ENCODE measurements around the gene ABCA10.

Gene ABCA10

DNA sequence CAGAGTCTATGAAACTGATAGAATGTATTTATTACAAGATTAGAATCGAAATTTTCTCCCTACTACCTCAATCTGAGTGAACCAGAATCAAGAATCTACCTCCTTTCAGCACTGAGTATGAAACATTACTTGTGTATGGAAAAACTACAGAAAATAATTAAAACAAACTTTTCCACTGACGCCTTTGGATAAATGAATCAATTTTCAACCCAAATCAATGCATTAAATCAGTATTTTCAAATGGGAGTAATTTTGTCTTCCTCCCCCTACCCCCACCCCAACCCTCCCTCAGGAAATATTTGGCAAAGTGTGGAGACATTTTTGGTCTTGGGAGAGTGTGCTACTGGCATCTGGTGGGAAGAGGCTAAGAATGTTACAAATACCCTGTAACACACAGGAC lies 7.8 kb upstream of the ABCA10 start:
- H3K79me2 ChIP-seq (ENCODE audit: insufficient read depth, low read length): no peaks in the 10 kb centered on the region
- H3K36me3 ChIP-seq (ENCODE audit: low read length): no peaks in the 10 kb centered on the region
- H3K9me3 ChIP-seq (ENCODE audit: insufficient read depth, low read length): no peaks in the 10 kb centered on the region
- H3K9ac ChIP-seq (ENCODE audit: low read length): no peak overlapping the region
- H3K27me3 ChIP-seq (ENCODE audit: low read length): no peaks in the 10 kb centered on the region
- no peak overlapping the region for H3K4me2 ChIP-seq (ENCODE audit: low read depth, low read length, poor library complexity, severe bottlenecking)
- no peaks in the 10 kb centered on the region for H3K9me2 ChIP-seq (replicated peaks; ENCODE audit: insufficient read depth, low read length)
- H3F3A ChIP-seq (ENCODE audit: insufficient read depth): no peaks in the 10 kb centered on the region
- no peaks in the 10 kb centered on the region for H4K20me1 ChIP-seq (ENCODE audit: low read depth, low read length)
- H3K4me3 ChIP-seq (ENCODE audit: insufficient read depth, low read length, poor library complexity, severe bottlenecking): no peak overlapping the region
- TF ChIP-seq EZH2phosphoT487 (conservative IDR thresholded peaks at IDR 0.05; ENCODE audit: low read length): no peak
- TF ChIP-seq, protein P1, sequence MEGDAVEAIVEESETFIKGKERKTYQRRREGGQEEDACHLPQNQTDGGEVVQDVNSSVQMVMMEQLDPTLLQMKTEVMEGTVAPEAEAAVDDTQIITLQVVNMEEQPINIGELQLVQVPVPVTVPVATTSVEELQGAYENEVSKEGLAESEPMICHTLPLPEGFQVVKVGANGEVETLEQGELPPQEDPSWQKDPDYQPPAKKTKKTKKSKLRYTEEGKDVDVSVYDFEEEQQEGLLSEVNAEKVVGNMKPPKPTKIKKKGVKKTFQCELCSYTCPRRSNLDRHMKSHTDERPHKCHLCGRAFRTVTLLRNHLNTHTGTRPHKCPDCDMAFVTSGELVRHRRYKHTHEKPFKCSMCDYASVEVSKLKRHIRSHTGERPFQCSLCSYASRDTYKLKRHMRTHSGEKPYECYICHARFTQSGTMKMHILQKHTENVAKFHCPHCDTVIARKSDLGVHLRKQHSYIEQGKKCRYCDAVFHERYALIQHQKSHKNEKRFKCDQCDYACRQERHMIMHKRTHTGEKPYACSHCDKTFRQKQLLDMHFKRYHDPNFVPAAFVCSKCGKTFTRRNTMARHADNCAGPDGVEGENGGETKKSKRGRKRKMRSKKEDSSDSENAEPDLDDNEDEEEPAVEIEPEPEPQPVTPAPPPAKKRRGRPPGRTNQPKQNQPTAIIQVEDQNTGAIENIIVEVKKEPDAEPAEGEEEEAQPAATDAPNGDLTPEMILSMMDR (IDR thresholded peaks at IDR 0.05; ENCODE audit: insufficient read depth, low read length, poor library complexity, severe bottlenecking): no peak
- no peak overlapping the region for H2AFZ ChIP-seq (ENCODE audit: low read depth, low read length, severe bottlenecking)
- no peak overlapping the region for H3K27ac ChIP-seq (ENCODE audit: low read depth, low read length)

DNA sequence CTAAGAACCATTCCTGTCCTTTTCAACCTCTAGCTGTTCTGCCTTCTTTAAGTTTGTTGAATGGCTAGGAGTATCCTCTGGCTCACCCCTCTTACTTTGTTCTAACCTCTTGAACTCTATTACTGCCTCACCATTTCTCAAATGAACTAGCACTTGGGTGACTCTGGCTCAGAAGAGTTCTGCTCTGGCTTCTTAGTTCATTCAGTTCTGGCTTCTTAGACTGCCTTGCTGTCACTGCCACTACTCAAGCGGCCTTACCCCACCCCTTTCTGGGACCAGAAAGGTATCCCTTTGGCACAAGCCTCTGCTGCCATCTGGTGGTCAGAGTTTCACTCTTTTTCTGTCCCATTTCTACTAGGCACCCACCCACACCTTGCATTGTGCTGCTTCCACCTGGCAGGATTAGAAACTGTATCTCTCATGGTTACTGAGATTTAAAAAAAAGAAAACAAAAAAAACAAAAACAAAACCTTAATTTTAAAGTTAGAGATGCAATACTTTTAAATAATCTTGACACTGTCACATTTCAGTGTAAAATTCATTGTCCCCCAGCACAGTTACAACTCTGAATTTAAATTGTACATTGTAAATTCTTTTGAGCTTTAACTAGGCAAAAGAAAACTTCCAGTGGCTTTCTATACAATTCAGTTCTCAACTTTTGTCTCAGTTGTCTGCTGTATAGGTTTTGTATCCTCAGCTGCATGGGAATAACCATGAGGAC lies 6.9 kb upstream of the ABCA10 start:
- no peaks in the 10 kb centered on the region for H3K27me3 ChIP-seq (ENCODE audit: low read length)
- H3K27ac ChIP-seq (ENCODE audit: low read depth, low read length): no peak overlapping the region
- H4K20me1 ChIP-seq (ENCODE audit: low read depth, low read length): no peaks in the 10 kb centered on the region
- H3K4me2 ChIP-seq (ENCODE audit: low read depth, low read length, poor library complexity, severe bottlenecking): no peak overlapping the region
- H3F3A ChIP-seq (ENCODE audit: insufficient read depth): no peaks in the 10 kb centered on the region
- no peaks in the 10 kb centered on the region for H3K36me3 ChIP-seq (ENCODE audit: low read length)
- no peak overlapping the region for H3K4me3 ChIP-seq (ENCODE audit: insufficient read depth, low read length, poor library complexity, severe bottlenecking)
- H3K9me2 ChIP-seq (replicated peaks; ENCODE audit: insufficient read depth, low read length): no peaks in the 10 kb centered on the region
- no peaks in the 10 kb centered on the region for H3K79me2 ChIP-seq (ENCODE audit: insufficient read depth, low read length)
- no peak overlapping the region for H2AFZ ChIP-seq (ENCODE audit: low read depth, low read length, severe bottlenecking)
- TF ChIP-seq, protein P1 (IDR thresholded peaks at IDR 0.05; ENCODE audit: insufficient read depth, low read length, poor library complexity, severe bottlenecking): peak; percentile 59
- no peak for TF ChIP-seq EZH2phosphoT487 (conservative IDR thresholded peaks at IDR 0.05; ENCODE audit: low read length)
- no peaks in the 10 kb centered on the region for H3K9me3 ChIP-seq (ENCODE audit: insufficient read depth, low read length)
- no peak overlapping the region for H3K9ac ChIP-seq (ENCODE audit: low read length)

DNA sequence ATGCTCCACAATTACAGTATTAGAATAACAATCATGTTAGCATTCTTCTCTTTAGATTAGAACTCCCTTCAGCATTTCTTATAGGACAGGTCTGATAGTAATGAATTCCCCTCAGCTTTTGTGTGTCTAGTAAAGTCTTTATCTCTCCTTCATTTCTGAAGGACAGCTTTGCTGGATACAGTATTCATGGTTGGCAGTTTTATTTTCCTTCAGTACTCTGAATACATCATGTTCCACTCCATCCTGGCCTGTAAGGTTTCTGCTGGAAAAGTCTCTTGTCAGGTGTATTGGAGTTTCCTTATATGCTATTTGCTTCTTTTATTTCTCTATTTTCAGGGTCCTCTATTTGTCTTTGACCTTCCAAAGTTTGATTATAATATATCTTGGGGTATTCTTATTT lies 4.0 kb upstream of the ABCA10 start:
- Histone ChIP-seq H4K20me1 (ENCODE audit: low read depth, low read length) (no peaks in the 10 kb centered on the region), H3K9ac (ENCODE audit: low read length) (no peak overlapping the region), H3K27me3 (ENCODE audit: low read length) (no peaks in the 10 kb centered on the region), H3K4me3 (ENCODE audit: insufficient read depth, low read length, poor library complexity, severe bottlenecking) (no peak overlapping the region), H2AFZ (ENCODE audit: low read depth, low read length, severe bottlenecking) (no peak overlapping the region), H3K4me2 (ENCODE audit: low read depth, low read length, poor library complexity, severe bottlenecking) (no peak overlapping the region), H3K36me3 (ENCODE audit: low read length) (no peaks in the 10 kb centered on the region), H3K9me3 (ENCODE audit: insufficient read depth, low read length) (no peaks in the 10 kb centered on the region), H3K9me2 (replicated peaks; ENCODE audit: insufficient read depth, low read length) (no peaks in the 10 kb centered on the region), H3K79me2 (ENCODE audit: insufficient read depth, low read length) (no peaks in the 10 kb centered on the region), H3F3A (ENCODE audit: insufficient read depth) (no peaks in the 10 kb centered on the region), H3K27ac (ENCODE audit: low read depth, low read length) (no peak overlapping the region)
- no peak for TF ChIP-seq EZH2phosphoT487 (conservative IDR thresholded peaks at IDR 0.05; ENCODE audit: low read length)
- TF ChIP-seq, protein P1 (IDR thresholded peaks at IDR 0.05; ENCODE audit: insufficient read depth, low read length, poor library complexity, severe bottlenecking): no peak
